ENCODE results near the gene RGPD8. TPM values are rescaled to one million over a fixed set of nuclear protein-coding genes. Genes with fewer than 3 reads are reported as not detected.

The RGPD8 gene
- polyA plus RNA-seq, 1 donor from 2014 or later: 6.8 TPM

- H3F3A ChIP-seq (ENCODE audit: insufficient read depth, low read length, poor library complexity, severe bottlenecking): no peaks in the 10 kb centered on the region
- H3K9me2 ChIP-seq (ENCODE audit: insufficient read depth, low read length): no peaks in the 10 kb centered on the region
- no peaks in the 10 kb centered on the region for H3K36me3 ChIP-seq (ENCODE audit: insufficient read depth, low read length)
- no peak overlapping the region for H3K4me2 ChIP-seq (ENCODE audit: low read length)
- no peak overlapping the region for H3K27ac ChIP-seq (ENCODE audit: low read length)
- H2AFZ ChIP-seq (ENCODE audit: low read depth, low read length): no peak overlapping the region
- no peaks in the 10 kb centered on the region for H3K9me3 ChIP-seq (ENCODE audit: low read length)
- no peaks in the 10 kb centered on the region for H3K79me2 ChIP-seq (replicated peaks; ENCODE audit: insufficient read depth, low read length)
- no peak overlapping the region for H3K9ac ChIP-seq (ENCODE audit: low read length)
- TF ChIP-seq REST (IDR thresholded peaks at IDR 0.05; ENCODE audit: borderline replicate concordance): no peak
- no peak for TF ChIP-seq SMC3 (conservative IDR thresholded peaks at IDR 0.05; ENCODE audit: poor library complexity)
- no peaks in the 10 kb centered on the region for H4K20me1 ChIP-seq (ENCODE audit: insufficient read depth)
- no peaks in the 10 kb centered on the region for H3K27me3 ChIP-seq (ENCODE audit: insufficient read depth, low read depth, low read length)
- H3K4me3 ChIP-seq (ENCODE audit: low read length): no peak overlapping the region
Measured at GRCh38 chr2:112339986-112340385, 93.5 kb downstream of the RGPD8 start.

DNA sequence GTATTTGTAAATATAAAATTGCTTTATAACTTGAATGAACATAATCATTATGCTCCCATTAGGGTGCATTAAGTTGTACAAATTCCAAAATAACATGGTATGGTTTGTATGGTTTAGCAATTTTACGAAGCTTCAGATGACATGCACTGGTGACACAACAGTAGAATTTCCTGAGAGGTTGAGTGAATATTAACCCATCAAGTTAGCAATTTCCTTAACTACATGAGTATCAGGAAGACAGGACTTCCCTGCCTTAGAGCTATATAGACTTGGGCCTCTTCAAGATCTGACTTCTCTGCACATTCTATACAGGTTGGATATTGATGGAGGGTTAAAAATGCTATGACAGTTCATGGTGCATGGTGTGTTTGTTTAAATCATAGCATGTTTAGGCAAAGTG, 97.8 kb downstream of the RGPD8 start:
- Histone ChIP-seq H2AFZ (ENCODE audit: low read depth, low read length) (no peak overlapping the region), H3F3A (ENCODE audit: insufficient read depth, low read length, poor library complexity, severe bottlenecking) (no peaks in the 10 kb centered on the region), H3K9me2 (ENCODE audit: insufficient read depth, low read length) (no peaks in the 10 kb centered on the region), H3K4me3 (ENCODE audit: low read length) (no peak overlapping the region), H3K27ac (ENCODE audit: low read length) (no peak overlapping the region), H3K79me2 (replicated peaks; ENCODE audit: insufficient read depth, low read length) (no peaks in the 10 kb centered on the region), H3K36me3 (ENCODE audit: insufficient read depth, low read length) (peaks cover 4% of the 10 kb centered on the region), H3K9ac (ENCODE audit: low read length) (no peak overlapping the region), H3K27me3 (ENCODE audit: insufficient read depth, low read depth, low read length) (no peaks in the 10 kb centered on the region), H3K4me2 (ENCODE audit: low read length) (no peak overlapping the region), H3K9me3 (ENCODE audit: low read length) (no peaks in the 10 kb centered on the region), H4K20me1 (ENCODE audit: insufficient read depth) (no peaks in the 10 kb centered on the region)
- TF ChIP-seq REST (IDR thresholded peaks at IDR 0.05; ENCODE audit: borderline replicate concordance): no peak
- TF ChIP-seq SMC3 (conservative IDR thresholded peaks at IDR 0.05; ENCODE audit: poor library complexity): no peak
- no peak for TF ChIP-seq EZH2 (IDR thresholded peaks at IDR 0.05; ENCODE audit: borderline replicate concordance, insufficient read depth, low read length, poor library complexity, severe bottlenecking)
- TF ChIP-seq EP300 (conservative IDR thresholded peaks at IDR 0.05; ENCODE audit: poor library complexity, severe bottlenecking): no peak

DNA sequence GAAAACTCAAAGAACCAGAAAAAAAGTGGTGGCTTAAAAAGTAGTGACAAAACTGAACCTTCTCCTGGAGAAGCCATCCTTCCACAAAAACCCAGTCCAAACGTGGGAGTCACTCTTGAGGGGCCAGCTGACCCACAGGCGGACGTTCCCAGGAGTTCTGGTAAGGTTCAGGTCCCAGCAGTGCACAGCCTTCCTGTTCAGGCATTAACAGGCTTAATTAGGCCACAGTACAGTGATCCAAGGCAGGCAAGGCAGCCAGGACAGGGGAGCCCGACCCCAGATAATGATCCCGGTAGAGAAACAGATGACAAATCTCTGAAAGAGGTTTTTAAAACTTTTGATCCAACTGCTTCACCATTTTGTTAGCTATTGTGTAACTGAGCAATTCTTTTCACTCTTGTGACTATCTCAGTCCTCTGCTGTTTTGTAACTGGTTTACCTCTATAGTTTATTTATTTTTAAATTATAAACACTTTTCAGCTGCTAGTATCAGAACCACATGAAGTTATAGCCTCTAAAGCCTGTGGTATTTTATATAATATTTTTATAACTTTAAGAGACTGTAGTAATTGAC, 101.2 kb downstream of the RGPD8 start:
- no peaks in the 10 kb centered on the region for H3K9me2 ChIP-seq (ENCODE audit: insufficient read depth, low read length)
- H3K36me3 ChIP-seq (ENCODE audit: insufficient read depth, low read length): peaks cover 4% of the 10 kb centered on the region
- no peaks in the 10 kb centered on the region for H3F3A ChIP-seq (ENCODE audit: insufficient read depth, low read length, poor library complexity, severe bottlenecking)
- H3K27me3 ChIP-seq (ENCODE audit: insufficient read depth, low read depth, low read length): no peaks in the 10 kb centered on the region
- H4K20me1 ChIP-seq (ENCODE audit: insufficient read depth): no peaks in the 10 kb centered on the region
- H3K4me2 ChIP-seq (ENCODE audit: low read length): no peak overlapping the region
- TF ChIP-seq, protein P1, sequence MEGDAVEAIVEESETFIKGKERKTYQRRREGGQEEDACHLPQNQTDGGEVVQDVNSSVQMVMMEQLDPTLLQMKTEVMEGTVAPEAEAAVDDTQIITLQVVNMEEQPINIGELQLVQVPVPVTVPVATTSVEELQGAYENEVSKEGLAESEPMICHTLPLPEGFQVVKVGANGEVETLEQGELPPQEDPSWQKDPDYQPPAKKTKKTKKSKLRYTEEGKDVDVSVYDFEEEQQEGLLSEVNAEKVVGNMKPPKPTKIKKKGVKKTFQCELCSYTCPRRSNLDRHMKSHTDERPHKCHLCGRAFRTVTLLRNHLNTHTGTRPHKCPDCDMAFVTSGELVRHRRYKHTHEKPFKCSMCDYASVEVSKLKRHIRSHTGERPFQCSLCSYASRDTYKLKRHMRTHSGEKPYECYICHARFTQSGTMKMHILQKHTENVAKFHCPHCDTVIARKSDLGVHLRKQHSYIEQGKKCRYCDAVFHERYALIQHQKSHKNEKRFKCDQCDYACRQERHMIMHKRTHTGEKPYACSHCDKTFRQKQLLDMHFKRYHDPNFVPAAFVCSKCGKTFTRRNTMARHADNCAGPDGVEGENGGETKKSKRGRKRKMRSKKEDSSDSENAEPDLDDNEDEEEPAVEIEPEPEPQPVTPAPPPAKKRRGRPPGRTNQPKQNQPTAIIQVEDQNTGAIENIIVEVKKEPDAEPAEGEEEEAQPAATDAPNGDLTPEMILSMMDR (IDR thresholded peaks at IDR 0.05; ENCODE audit: poor library complexity, severe bottlenecking): no peak
- TF ChIP-seq EP300 (conservative IDR thresholded peaks at IDR 0.05; ENCODE audit: poor library complexity, severe bottlenecking) (no peak), EZH2 (IDR thresholded peaks at IDR 0.05; ENCODE audit: borderline replicate concordance, insufficient read depth, low read length, poor library complexity, severe bottlenecking) (no peak), REST (IDR thresholded peaks at IDR 0.05; ENCODE audit: borderline replicate concordance) (no peak)
- H3K9ac ChIP-seq (ENCODE audit: low read length): no peak overlapping the region
- no peak overlapping the region for H3K4me3 ChIP-seq (ENCODE audit: low read length)
- H3K79me2 ChIP-seq (replicated peaks; ENCODE audit: insufficient read depth, low read length): no peaks in the 10 kb centered on the region
- no peak overlapping the region for H3K27ac ChIP-seq (ENCODE audit: low read length)
- H2AFZ ChIP-seq (ENCODE audit: low read depth, low read length): no peak overlapping the region
- no peaks in the 10 kb centered on the region for H3K9me3 ChIP-seq (ENCODE audit: low read length)

Measured in neural cell (in vitro differentiated cells).